ENCODE measurements around the gene DMAP1. TPM values are rescaled to one million over a fixed set of nuclear protein-coding genes. Genes with fewer than 3 reads are reported as not detected.

The DMAP1 gene
- total and polyA plus RNA-seq, 2 of the 8 experiments (the other 6 are each of a cell fraction or from before 2014, with no cell fraction given) = 36.4 to 42.4 TPM

GRCh38 chr1:44243782-44244495 lies 30.7 kb downstream of the DMAP1 start:
- H3K18ac ChIP-seq (ENCODE audit: extremely low read depth, low read length) = no peak overlapping the region
- FAIRE-seq = no peak
- H2AFZ ChIP-seq (ENCODE audit: low read length) = no peak overlapping the region
- peaks cover 0 to 5% (median 1%) of the 10 kb centered on the region in 4 experiments; a peak in 1 of 8 replicates for H3K36me3 ChIP-seq (ENCODE audit: control insufficient read depth in 2 of 4, insufficient read depth in 4 of 4, low read length in 3 of 4)
- H2BK15ac ChIP-seq (ENCODE audit: low read length) = no peak overlapping the region
- H3K9ac ChIP-seq (replicated peaks in 1 of 4; ENCODE audit: extremely low read depth in 1 of 4, low read depth in 3 of 4, low read length in 3 of 4) = no peak overlapping the region
- H4K5ac ChIP-seq (ENCODE audit: insufficient read length, low read depth, low read length) = no peak overlapping the region
- ChIA-PET CTCF (ENCODE audit: partially characterized antibody) (interaction anchor here (0.6 to 3.0 kb wide), 6 partner anchors 11 to 409 kb away, joined by 3 to 11 read pairs (median 4); no protein-coding TSS in a partner anchor), POLR2A (ENCODE audit: partially characterized antibody) (interaction anchor here (1.3 kb wide), 1 partner anchor 13 kb away, joined by 4 read pairs; no protein-coding TSS in a partner anchor)
- no peak overlapping the region for H3K4me2 ChIP-seq (ENCODE audit: insufficient read depth in 1 of 2, low read depth in 2 of 2, low read length in 2 of 2)
- H3K9me3 ChIP-seq (ENCODE audit: insufficient read depth in 2 of 2, low read depth in 1 of 2, low read length in 1 of 2) = no peaks in the 10 kb centered on the region
- no peak overlapping the region for H2BK20ac ChIP-seq (ENCODE audit: low read length)
- H3K14ac ChIP-seq (ENCODE audit: insufficient read length) = no peak overlapping the region
- no peak overlapping the region for H4K8ac ChIP-seq (ENCODE audit: extremely low read depth, insufficient read depth, low read length)
- peaks cover 0 to 3% of the 10 kb centered on the region in 2 experiments for H4K20me1 ChIP-seq (replicated peaks in 1 of 2; ENCODE audit: control insufficient read depth in 1 of 2, insufficient read depth in 2 of 2, low read length in 2 of 2)
- WGBS, 2 experiments (ENCODE audit: extremely low coverage in 1 of 2, insufficient coverage in 1 of 2, insufficient read length in 1 of 2, insufficient replicate concordance in 2 of 2, low coverage in 1 of 2, low lambda C conversion rate in 2 of 2, missing lambda C conversion rate in 1 of 2) = 97% methylated on average over 7 of the region's 7 CpGs; no CpG with 5 or more reads in 1 of the 2 experiments
- no peak overlapping the region for H2AK5ac ChIP-seq (ENCODE audit: low read depth, low read length)
- H4K91ac ChIP-seq (replicated peaks; ENCODE audit: insufficient read length, low read length) = no peak overlapping the region
- H3K79me2 ChIP-seq (ENCODE audit: control insufficient read depth in 1 of 2, insufficient read depth in 2 of 2, low read length in 2 of 2) = no peaks in the 10 kb centered on the region
- DNase-seq (ENCODE audit: low read depth in 1 of 2, low spot score in 2 of 2) = no peak
- peaks cover 0 to 17% (median 10%) of the 10 kb centered on the region in 4 experiments; a peak in 6 of 7 replicates for H3K4me1 ChIP-seq (replicated peaks in 1 of 4; ENCODE audit: control insufficient read depth in 3 of 4, insufficient read depth in 4 of 4, low read length in 3 of 4)
- H3K27me3 ChIP-seq (replicated peaks in 1 of 4; ENCODE audit: control insufficient read depth in 3 of 4, extremely low read depth in 1 of 4, insufficient read depth in 3 of 4, low read length in 3 of 4) = no peaks in the 10 kb centered on the region
- no peak overlapping the region for H3K4me3 ChIP-seq (ENCODE audit: extremely low read depth in 1 of 4, insufficient read depth in 2 of 4, low read depth in 3 of 4, low read length in 4 of 4)
- H3K23me2 ChIP-seq (ENCODE audit: low read depth, low read length) = no peaks in the 10 kb centered on the region; the same call in 1 of the 2 replicates
- no peaks in the 10 kb centered on the region; the same call in 1 of the 2 replicates for H3K79me1 ChIP-seq (ENCODE audit: low read depth, low read length)
- H3K23ac ChIP-seq (ENCODE audit: insufficient read length) = no peak overlapping the region
- H2BK5ac ChIP-seq (ENCODE audit: low read depth, low read length) = no peak overlapping the region; the same call in 1 of the 2 replicates
- no peak overlapping the region for H3K27ac ChIP-seq (ENCODE audit: low read depth, low read length)
- no peak overlapping the region for H2BK120ac ChIP-seq (replicated peaks; ENCODE audit: low read depth, low read length)
- H3K56ac ChIP-seq (replicated peaks; ENCODE audit: insufficient read length, low read depth, low read length) = no peak overlapping the region
- no peak overlapping the region for H3K4ac ChIP-seq (replicated peaks; ENCODE audit: insufficient read length, low read depth, low read length)
- H2BK12ac ChIP-seq (ENCODE audit: low read depth, low read length) = no peak overlapping the region
- no peak for TF ChIP-seq KDM5A (IDR thresholded peaks at IDR 0.05; ENCODE audit: low read length)
- no peak for TF ChIP-seq SRF (IDR thresholded peaks at IDR 0.05; ENCODE audit: low read depth, low read length)
- TF ChIP-seq, protein P1, sequence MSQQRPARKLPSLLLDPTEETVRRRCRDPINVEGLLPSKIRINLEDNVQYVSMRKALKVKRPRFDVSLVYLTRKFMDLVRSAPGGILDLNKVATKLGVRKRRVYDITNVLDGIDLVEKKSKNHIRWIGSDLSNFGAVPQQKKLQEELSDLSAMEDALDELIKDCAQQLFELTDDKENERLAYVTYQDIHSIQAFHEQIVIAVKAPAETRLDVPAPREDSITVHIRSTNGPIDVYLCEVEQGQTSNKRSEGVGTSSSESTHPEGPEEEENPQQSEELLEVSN (IDR thresholded peaks at IDR 0.05) = no peak
- TF ChIP-seq KDM1A (IDR thresholded peaks at IDR 0.05; ENCODE audit: borderline replicate concordance, low read length) = no peak
- TF ChIP-seq SP2 (IDR thresholded peaks at IDR 0.05; ENCODE audit: low read length) = no peak
- no peak for TF ChIP-seq RNF2 (IDR thresholded peaks at IDR 0.05; ENCODE audit: borderline replicate concordance, low read depth, low read length, missing control alignments, poor library complexity, severe bottlenecking)
- no peak for TF ChIP-seq YY1 (IDR thresholded peaks at IDR 0.05; ENCODE audit: low read depth, low read length)
- no peak for TF ChIP-seq SIX5 (IDR thresholded peaks at IDR 0.05; ENCODE audit: low read depth, low read length)
- TF ChIP-seq SAP30 (IDR thresholded peaks at IDR 0.05; ENCODE audit: insufficient read depth, insufficient replicate concordance, low read length) = no peak
- no peak for TF ChIP-seq SP4 (IDR thresholded peaks at IDR 0.05; ENCODE audit: low read length)
- TF ChIP-seq, protein P2, sequence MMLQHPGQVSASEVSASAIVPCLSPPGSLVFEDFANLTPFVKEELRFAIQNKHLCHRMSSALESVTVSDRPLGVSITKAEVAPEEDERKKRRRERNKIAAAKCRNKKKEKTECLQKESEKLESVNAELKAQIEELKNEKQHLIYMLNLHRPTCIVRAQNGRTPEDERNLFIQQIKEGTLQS (IDR thresholded peaks at IDR 0.05; ENCODE audit: insufficient read depth, low read depth, low read length) = no peak

Measured in H1 (cell line).